NK-92 treated with Interleukin-12 subunit alpha and Interleukin-12 subunit beta, amount 100 ng/mL, for 24 hours (cell line): ENCODE results near the gene NACAD.

Source experiments
- DNase-seq: peaks from one replicate; lab custom pipeline; 2025; lab: John Stamatoyannopoulos, UW

The NACAD gene

GRCh38 chr7:45088821-45089340 lies at the start of gene NACAD:
NACAD (minus strand) TSS chr7:45088969; CDS start chr7:45088894, 75 bp downstream.
- no peak for DNase-seq

- DNase-seq, result no peak
Observed at GRCh38 chr7:45136106-45137060, 47.6 kb upstream of the NACAD start.

DNA sequence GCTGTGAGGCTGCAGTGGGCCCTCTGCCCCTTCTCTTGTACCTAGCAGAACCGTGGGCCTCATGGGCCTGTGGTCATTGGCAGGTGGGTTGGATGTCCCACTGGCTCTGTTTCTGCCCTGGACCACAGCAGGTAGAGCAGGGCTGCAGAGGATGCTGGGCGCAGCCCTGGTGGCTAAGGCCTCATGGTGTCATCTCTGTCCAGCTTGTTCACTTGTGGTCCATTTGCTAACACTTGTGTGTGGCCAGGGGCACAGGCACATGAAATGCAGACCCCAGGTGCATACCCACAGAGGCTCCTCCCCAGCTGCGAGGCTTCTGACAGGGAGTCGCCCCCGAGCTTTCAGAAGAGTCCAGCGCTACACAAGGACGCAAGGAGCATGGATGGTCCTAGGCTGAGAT lies 45.1 kb upstream of the NACAD start:
- DNase-seq, result no peak

- DNase-seq, result no peak
Observed at GRCh38 chr7:45133352-45133751, 44.6 kb upstream of the NACAD start.

DNA sequence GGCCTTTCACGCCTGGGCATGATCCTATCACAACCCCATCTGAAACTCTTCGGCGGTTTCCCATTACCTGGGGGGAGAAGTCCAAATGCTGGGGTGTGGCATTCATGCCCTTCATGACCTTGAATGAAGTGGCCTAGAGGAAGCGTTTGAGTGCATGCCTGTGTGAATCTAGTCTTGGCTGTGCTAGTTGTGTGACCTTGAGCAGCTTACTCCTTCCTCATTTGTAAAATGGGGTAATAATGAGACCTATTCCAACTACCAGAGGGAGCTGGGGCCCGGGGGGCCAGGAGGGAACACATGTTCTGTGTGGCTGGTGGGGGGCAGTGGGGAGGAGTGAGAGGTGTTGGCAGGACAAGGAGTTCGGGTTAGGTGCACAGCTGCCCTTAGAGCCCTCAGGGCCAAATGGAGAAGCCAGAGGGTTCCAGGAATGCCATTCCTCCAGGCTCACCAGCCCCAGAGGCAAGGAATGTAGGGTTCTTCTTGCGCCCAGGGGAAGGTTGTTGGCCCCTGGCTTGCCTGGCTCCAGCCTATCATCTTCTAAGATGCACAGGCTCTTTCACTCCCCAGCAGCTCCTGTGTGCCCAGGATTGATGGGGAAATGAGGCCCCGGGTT lies 44.0 kb upstream of the NACAD start:
- no peak for DNase-seq

GRCh38 chr7:45131891-45132290 lies 43.1 kb upstream of the NACAD start:
- DNase-seq, result no peak

GRCh38 chr7:45130910-45131309 lies 42.1 kb upstream of the NACAD start:
- no peak for DNase-seq

GRCh38 chr7:45129906-45130305 lies 41.1 kb upstream of the NACAD start:
- DNase-seq, result no peak

DNA sequence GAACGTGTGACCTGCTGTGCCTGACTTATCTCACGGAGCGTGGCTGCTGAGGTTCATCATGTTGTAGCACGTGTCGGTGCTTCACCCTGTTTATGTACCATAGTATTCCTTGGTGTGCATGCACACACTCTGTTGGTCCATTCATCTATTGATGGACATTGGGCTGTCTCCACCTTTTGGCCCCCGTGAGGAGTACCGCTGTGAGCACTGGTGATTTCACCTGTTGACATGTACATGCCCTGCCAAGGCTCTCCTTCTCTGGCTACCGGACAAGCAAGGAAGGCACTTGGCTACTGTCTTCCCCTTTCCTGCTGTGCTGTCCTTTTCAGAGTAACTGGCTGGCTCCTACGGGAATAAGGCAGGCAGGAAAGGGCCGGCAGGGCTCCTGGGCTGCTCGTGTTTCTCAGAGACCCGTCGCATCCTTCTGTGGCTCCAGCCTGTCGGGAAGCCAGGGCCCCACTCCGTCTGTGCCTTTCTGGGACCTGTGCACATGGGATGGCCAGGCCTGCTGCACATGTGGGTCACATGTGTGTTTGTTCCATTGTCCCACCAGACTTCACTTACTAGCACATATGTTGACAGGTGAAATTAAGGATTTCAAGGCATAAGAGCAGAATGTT lies 40.5 kb upstream of the NACAD start:
- no peak for DNase-seq

- DNase-seq, result no peak
Observed at GRCh38 chr7:45126920-45127319, 38.2 kb upstream of the NACAD start.

DNA sequence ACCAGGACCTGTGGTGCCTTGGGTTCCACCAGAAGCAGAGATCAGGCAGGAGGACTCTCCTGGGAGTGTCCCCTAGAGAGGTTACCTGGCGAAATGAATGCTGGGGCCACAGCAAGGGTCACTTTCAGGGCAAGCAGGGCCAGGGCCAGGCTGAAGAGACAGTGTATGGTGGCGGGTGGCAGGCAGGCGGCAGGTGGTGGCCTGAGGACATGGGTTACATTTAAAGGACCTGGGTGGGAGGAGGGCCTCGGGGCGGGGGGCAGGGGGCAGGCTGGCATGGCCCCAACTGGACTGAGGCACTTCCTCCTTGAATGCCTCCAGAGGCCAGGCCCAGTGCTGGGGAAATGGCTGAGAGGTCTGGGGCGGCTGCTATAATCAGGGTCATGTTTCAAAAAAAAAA lies 37.4 kb upstream of the NACAD start:
- DNase-seq, result no peak

DNA sequence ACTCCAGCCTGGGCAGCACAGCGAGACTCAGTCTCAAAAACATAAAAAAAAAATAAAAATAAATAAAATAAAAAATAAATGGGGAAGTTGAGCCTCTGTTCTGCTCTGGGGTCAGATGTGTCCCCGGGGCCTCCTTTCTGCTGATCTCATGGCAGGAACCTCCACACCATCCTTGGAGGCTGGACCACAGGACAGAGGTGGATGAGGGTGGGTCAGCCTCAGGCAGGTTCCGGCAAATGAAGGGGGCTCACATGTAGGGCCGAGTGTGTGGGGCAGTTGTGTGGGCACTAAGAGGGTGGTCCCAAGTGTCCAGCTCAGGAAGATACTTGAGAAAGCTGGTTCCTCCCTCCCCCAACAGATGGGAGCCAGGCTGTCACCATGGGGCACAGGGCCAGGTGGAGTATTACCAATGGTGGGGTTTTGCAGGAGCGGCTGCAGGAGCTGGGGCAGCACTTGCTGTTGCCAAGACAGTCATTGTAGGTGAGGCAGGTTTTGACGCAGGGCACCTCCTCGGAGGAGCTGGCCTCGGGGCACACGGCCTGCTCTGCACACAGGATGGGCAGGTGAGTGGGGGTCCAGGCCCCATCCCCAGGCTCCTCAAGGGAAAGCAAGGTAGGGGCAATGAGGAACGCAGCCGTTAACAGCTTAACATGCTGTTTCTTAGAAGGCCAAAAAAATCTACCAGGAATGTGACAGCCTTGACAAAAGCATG lies 36.6 kb upstream of the NACAD start:
- no peak for DNase-seq

DNA sequence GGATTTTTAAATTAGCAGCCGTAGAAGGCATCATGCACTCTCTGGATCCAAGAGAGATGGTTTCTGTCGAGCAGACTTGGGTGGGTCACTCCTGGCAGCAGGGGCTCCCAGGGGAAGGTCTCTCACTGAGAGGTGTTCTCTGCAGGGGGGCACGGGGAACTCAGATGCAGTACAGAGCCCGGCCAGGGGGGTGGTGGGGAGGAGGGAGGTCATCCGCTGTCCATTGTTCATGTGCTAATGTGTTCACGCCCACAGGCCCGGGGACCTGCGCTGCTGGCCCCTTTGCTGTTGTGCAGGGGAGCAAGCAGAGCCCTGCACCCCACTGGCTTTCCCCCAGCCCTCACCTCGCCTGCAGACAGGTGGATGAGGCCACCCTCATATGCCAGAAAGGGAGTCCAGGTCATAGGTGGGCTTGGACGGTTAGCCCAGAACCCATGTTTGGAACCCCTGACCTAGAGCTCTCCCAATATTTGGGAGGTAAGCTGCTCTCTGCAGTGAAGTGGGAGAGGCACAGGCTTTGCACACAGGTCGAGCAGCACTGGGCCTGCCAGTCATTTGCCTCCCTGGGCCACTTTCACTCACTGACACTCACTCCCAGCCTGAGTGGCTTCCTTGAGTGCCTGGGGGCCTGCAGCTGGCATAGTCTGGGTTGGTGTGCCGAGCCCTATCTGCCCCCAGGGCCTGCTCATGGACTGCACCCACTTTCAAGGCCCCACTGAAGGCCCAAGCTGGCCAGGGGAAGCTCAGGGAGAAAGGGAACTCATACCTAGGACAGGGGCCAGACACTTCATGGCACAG lies 35.3 kb upstream of the NACAD start:
- DNase-seq, result no peak

GRCh38 chr7:45122975-45123860 lies 34.4 kb upstream of the NACAD start:
- no peak for DNase-seq

- DNase-seq, result no peak
Observed at GRCh38 chr7:45119550-45119949, 30.8 kb upstream of the NACAD start.

- no peak for DNase-seq
Observed at GRCh38 chr7:45118889-45119331, 30.1 kb upstream of the NACAD start.

GRCh38 chr7:45118292-45118691 lies 29.5 kb upstream of the NACAD start:
- no peak for DNase-seq

GRCh38 chr7:45117582-45117981 lies 28.8 kb upstream of the NACAD start:
- no peak for DNase-seq

DNA sequence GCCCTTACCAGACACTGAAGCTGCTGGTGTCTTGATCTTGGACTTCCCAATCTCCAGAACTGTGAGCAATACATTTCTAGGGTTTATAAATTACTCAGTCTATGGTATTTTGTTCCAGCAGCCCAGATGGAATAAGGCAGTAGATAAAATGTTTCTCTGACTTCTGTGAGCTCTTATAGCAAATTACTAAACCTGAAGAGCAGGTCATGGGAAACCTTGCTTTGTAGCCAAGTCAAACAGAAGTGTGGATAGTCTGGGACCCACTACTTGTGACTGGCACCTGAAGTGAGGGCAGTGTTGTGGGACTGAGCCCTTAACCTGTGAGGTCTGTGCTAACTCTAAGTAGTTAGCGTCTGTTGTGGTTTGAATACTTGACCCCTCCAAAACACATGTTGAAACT lies 27.3 kb upstream of the NACAD start:
- DNase-seq, result no peak

- DNase-seq, result no peak
Observed at GRCh38 chr7:45114926-45115325, 26.2 kb upstream of the NACAD start.
